Neural progenitor cell (in vitro differentiated cells): ENCODE data around the gene FHDC1. TPM values are rescaled to one million over a fixed set of nuclear protein-coding genes. Genes with fewer than 3 reads are reported as not detected.
A peak's percentile ranks its signal among the peaks of the same experiment; 100 is the strongest.

Experiments
- DNase-seq: peaks from one replicate; pipeline ENCODE4 v3.0.0-alpha.2; 2016; ENCODE audit warnings: low spot score
- H2AFZ ChIP-seq: fragments of 200-600 bp; sonication (generic); replicated peaks from 2 replicates; pipeline ENCODE4 v1.6.1; 2016; ENCODE audit warnings: antibody characterized with exemption
- H3F3A ChIP-seq: fragments of 200-600 bp; sonication (generic); 2 replicates; pipeline ENCODE4 v1.6.1; 2016; ENCODE audit warnings: antibody characterized with exemption, low read depth
- H3K27ac ChIP-seq: fragments of 200-600 bp; sonication (generic); 2 replicates; pipeline ENCODE4 v1.5.1; 2016; ENCODE audit warnings: mild to moderate bottlenecking
- H3K27me3 ChIP-seq: fragments of 200-600 bp; sonication (generic); 2 replicates; pipeline ENCODE4 v1.6.1; 2016; ENCODE audit warnings: mild to moderate bottlenecking, moderate library complexity
- H3K36me3 ChIP-seq: fragments of 200-600 bp; sonication (generic); 2 replicates; pipeline ENCODE4 v1.5.1; 2016
- H3K4me1 ChIP-seq: fragments of 200-600 bp; sonication (generic); 2 replicates; pipeline ENCODE4 v1.6.1; 2016; ENCODE audit warnings: mixed run types
- H3K4me2 ChIP-seq: fragments of 200-600 bp; sonication (generic); 2 replicates; pipeline ENCODE4 v1.6.1; 2016
- H3K4me3 ChIP-seq: fragments of 200-600 bp; sonication (generic); 2 replicates; pipeline ENCODE4 v1.5.1; 2016
- H3K79me2 ChIP-seq: fragments of 200-600 bp; sonication (generic); 2 replicates; pipeline ENCODE4 v1.6.1; 2016; ENCODE audit warnings: low read depth
- H3K9ac ChIP-seq: fragments of 200-600 bp; sonication (generic); 2 replicates; pipeline ENCODE4 v1.6.1; 2016
- H3K9me3 ChIP-seq: fragments of 200-600 bp; sonication (generic); 2 replicates; pipeline ENCODE4 v1.5.1; 2016; ENCODE audit warnings: low read depth
- H4K20me1 ChIP-seq: fragments of 200-600 bp; sonication (generic); 2 replicates; pipeline ENCODE4 v1.6.1; 2016; ENCODE audit warnings: low read depth
- H3K27ac Mint-ChIP-seq: 3 replicates; pipeline ENCODE4 v1.8.0; 2021; ENCODE audit warnings: mixed read lengths
- H3K27me3 Mint-ChIP-seq: 2 replicates; pipeline ENCODE4 v1.8.0; 2022; ENCODE audit warnings: low read depth, mild to moderate bottlenecking, inconsistent platforms, moderate library complexity, mixed read lengths; ENCODE audit not compliant: insufficient read depth
- H3K36me3 Mint-ChIP-seq: 3 replicates; pipeline ENCODE4 v1.8.0; 2021; ENCODE audit warnings: mixed read lengths
- H3K4me1 Mint-ChIP-seq: 3 replicates; pipeline ENCODE4 v1.8.0; 2021; ENCODE audit warnings: mixed read lengths
- H3K4me3 Mint-ChIP-seq: 3 replicates; pipeline ENCODE4 v1.8.0; 2021; ENCODE audit warnings: mild to moderate bottlenecking, moderate library complexity, mixed read lengths
- H3K9me3 Mint-ChIP-seq: 3 replicates; pipeline ENCODE4 v1.8.0; 2020; ENCODE audit warnings: mixed read lengths
- CTCF ChIP-seq: fragments of 200-600 bp; sonication (generic); IDR thresholded peaks from 2 replicates; pipeline ENCODE4 v1.5.1; 2017; ENCODE audit warnings: antibody characterized with exemption, mild to moderate bottlenecking
- EZH2 ChIP-seq: fragments of 200-600 bp; sonication (generic); IDR thresholded peaks from 2 replicates; pipeline ENCODE4 v1.6.1; 2017; ENCODE audit warnings: antibody characterized with exemption, mild to moderate bottlenecking, moderate library complexity
- EZH2phosphoT487 ChIP-seq: fragments of 200-600 bp; sonication (generic); IDR thresholded peaks from 2 replicates; pipeline ENCODE4 v1.6.1; 2017; ENCODE audit warnings: antibody characterized with exemption
- total RNA-seq: library from RNA; depleted of rRNA; stranded (reverse); fragments of >200 nt; gene quantifications from 2 replicates; pipeline ENCODE4 v1.2.3, GENCODE V29; 2015; ENCODE audit warnings: low replicate concordance

The FHDC1 gene
- total RNA-seq = 3.0 and 4.8 TPM in 2 replicates

DNA sequence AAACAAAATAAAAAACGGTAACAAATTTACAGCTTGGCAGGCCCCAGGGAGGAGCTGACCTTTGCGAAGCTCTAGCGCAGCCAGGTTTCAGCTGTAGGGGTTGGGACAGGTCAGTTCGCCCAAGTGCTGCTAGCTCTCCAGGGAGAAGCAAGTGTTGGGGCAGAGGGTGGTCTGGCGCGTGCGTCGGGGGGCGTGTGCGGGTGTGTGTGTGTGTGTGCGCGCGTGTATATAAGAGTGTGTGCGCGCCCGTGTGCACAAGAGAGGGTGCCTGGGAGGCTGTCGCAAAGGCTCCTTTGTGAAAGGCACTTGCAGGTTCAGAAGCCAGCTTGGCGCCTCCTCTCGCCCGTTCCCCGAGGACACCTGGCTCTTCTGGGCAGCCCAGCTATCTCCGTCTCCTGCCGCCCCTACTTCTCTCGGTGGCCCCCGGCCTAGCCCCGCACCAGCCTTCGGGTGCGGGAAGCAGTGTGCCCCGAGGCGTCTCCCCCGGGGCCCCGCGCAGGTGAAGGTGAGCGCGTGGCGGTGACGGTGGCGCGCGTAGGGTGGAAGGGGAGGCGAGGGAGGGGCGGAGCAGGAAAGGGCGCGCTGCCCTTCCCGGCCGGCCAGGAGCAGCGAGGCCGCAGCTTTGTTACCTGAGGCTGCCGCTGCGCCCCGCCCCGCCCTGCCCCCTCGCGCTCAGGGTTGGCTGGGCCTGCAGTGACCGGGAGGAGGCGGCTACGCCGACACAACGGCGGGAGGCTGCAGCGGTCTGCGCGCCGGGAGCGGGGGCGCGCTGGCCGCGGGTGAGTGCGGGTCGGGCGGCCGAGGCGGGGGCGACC lies at the start of gene FHDC1:
TSS of gene FHDC1 (plus strand) at position 693 of the 815 bp plus-strand sequence. CDS start 6,735 bp downstream, outside the sequence.
- Mint-ChIP-seq H3K4me3 (peak within 1 kb of the TSS; percentile 87), H3K27ac (no peak within 1 kb of the TSS), H3K27me3 (peaks cover 44% of the 10 kb centered on the region), H3K9me3 (peaks cover 6% of the 10 kb centered on the region), H3K4me1 (peaks cover 17% of the 10 kb centered on the region), H3K36me3 (peaks cover 8% of the 10 kb centered on the region)
- H3F3A ChIP-seq = peaks cover 32% of the 10 kb centered on the region
- peaks cover 23% of the 10 kb centered on the region for H3K79me2 ChIP-seq
- TF ChIP-seq CTCF (no peak), EZH2 (no peak), EZH2phosphoT487 (no peak)
- H2AFZ ChIP-seq = peak within 1 kb of the TSS; percentile 95
- H3K9me3 ChIP-seq = no peaks in the 10 kb centered on the region
- no peak within 1 kb of the TSS for H3K9ac ChIP-seq
- peak within 1 kb of the TSS; percentile 79 for H3K4me3 ChIP-seq
- H3K27ac ChIP-seq = no peak within 1 kb of the TSS
- H3K4me2 ChIP-seq = peak within 1 kb of the TSS; percentile 84
- H3K36me3 ChIP-seq = no peaks in the 10 kb centered on the region
- H3K27me3 ChIP-seq = peaks cover 45% of the 10 kb centered on the region
- peaks cover 37% of the 10 kb centered on the region for H4K20me1 ChIP-seq
- peaks cover 23% of the 10 kb centered on the region for H3K4me1 ChIP-seq
- DNase-seq = peak; percentile 91

DNA sequence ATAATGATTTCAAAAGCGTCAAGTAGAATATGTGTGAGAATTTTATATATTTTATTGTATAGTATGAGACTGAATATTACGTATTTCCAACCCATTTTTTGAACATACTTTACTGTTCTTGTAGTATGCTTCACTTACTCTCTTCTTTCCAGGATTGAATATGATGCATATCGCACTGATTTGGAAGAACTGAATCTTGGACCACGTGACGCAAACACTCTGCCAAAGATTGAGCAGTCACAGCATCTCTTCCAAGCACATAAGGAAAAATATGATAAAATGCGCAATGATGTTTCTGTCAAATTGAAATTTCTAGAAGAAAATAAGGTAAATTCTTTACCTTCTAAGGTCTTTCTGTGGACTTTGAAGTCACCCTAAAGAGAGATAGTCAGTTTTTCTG lies 48.1 kb upstream of the FHDC1 start:
- no peaks in the 10 kb centered on the region for H3K36me3 ChIP-seq
- no peak overlapping the region for H3K9ac ChIP-seq
- H3K27ac Mint-ChIP-seq = no peak overlapping the region
- peaks cover 32% of the 10 kb centered on the region for H3K4me1 ChIP-seq
- H3K27me3 Mint-ChIP-seq = no peaks in the 10 kb centered on the region
- H3K9me3 Mint-ChIP-seq = no peaks in the 10 kb centered on the region
- no peak overlapping the region for H3K4me3 ChIP-seq
- H3K79me2 ChIP-seq = no peaks in the 10 kb centered on the region
- H3K4me2 ChIP-seq = no peak overlapping the region
- no peak overlapping the region for H3K27ac ChIP-seq
- H3K36me3 Mint-ChIP-seq = peaks cover 28% of the 10 kb centered on the region
- no peaks in the 10 kb centered on the region for H4K20me1 ChIP-seq
- no peaks in the 10 kb centered on the region for H3F3A ChIP-seq
- peaks cover 19% of the 10 kb centered on the region for H3K4me1 Mint-ChIP-seq
- no peaks in the 10 kb centered on the region for H3K9me3 ChIP-seq
- TF ChIP-seq EZH2phosphoT487 (no peak), EZH2 (no peak)
- H3K4me3 Mint-ChIP-seq = no peak overlapping the region
- no peak for DNase-seq
- H2AFZ ChIP-seq = no peak overlapping the region
- no peaks in the 10 kb centered on the region for H3K27me3 ChIP-seq

DNA sequence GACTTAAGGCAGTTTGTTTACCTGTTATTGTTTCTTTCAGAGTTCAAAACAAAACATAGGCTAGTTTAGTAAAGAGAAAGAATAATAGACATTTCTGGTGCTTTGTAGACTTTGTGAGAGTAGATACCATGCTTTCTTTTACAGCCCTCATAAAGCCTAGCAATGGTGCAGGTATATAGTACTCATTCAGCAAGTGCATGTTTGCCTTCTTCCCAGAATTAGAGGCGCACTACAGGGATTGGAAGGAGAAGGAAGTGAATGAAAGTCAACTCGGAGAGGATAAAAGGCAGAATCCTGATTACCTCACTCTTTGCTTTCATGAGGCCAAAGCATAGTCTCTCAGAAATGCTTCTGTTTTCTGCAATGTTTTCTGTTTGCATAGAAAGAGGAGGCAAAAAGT lies 43.1 kb upstream of the FHDC1 start:
- Histone ChIP-seq H3K36me3 (no peaks in the 10 kb centered on the region), H2AFZ (no peak overlapping the region), H3K9ac (no peak overlapping the region), H3K79me2 (no peaks in the 10 kb centered on the region), H3K4me3 (no peak overlapping the region), H3F3A (no peaks in the 10 kb centered on the region), H3K27me3 (no peaks in the 10 kb centered on the region), H3K4me2 (no peak overlapping the region), H3K4me1 (peaks cover 10% of the 10 kb centered on the region), H3K27ac (no peak overlapping the region), H4K20me1 (no peaks in the 10 kb centered on the region), H3K9me3 (no peaks in the 10 kb centered on the region)
- no peak for DNase-seq
- no peak for TF ChIP-seq EZH2
- TF ChIP-seq CTCF = no peak
- TF ChIP-seq EZH2phosphoT487 = no peak
- no peak overlapping the region for H3K27ac Mint-ChIP-seq
- H3K27me3 Mint-ChIP-seq = no peaks in the 10 kb centered on the region
- no peaks in the 10 kb centered on the region for H3K9me3 Mint-ChIP-seq
- no peaks in the 10 kb centered on the region for H3K4me1 Mint-ChIP-seq
- peaks cover 21% of the 10 kb centered on the region for H3K36me3 Mint-ChIP-seq
- H3K4me3 Mint-ChIP-seq = no peak overlapping the region

DNA sequence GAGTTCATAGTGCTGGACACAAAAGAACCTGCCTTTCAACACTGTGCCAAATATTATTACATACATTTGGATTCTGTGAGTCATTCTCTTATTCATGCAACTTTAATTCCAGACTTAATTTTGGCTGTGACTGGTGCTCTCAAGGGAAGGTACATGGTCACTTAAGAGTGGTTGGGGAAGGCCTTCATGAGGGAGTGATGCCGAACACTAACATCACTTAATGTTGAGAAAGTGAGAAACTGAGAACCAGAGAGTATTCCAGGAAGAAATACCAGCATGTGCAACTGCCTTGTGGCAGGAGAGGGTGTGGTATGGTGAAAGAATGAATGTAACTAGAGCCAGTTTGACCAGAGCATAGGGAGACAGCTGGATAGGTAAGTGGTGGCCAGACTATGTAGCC lies 41.5 kb upstream of the FHDC1 start:
- Histone ChIP-seq H2AFZ (no peak overlapping the region), H3K79me2 (no peaks in the 10 kb centered on the region), H3K4me3 (no peak overlapping the region), H3K27ac (no peak overlapping the region), H3K9me3 (no peaks in the 10 kb centered on the region), H3K4me2 (no peak overlapping the region), H3K4me1 (peaks cover 10% of the 10 kb centered on the region), H3F3A (no peaks in the 10 kb centered on the region), H4K20me1 (no peaks in the 10 kb centered on the region), H3K9ac (no peak overlapping the region), H3K36me3 (no peaks in the 10 kb centered on the region), H3K27me3 (no peaks in the 10 kb centered on the region)
- H3K4me1 Mint-ChIP-seq = no peaks in the 10 kb centered on the region
- TF ChIP-seq CTCF (no peak), EZH2 (no peak), EZH2phosphoT487 (no peak)
- H3K4me3 Mint-ChIP-seq = no peak overlapping the region
- H3K27ac Mint-ChIP-seq = no peak overlapping the region
- DNase-seq = no peak
- no peaks in the 10 kb centered on the region for H3K27me3 Mint-ChIP-seq
- no peaks in the 10 kb centered on the region for H3K9me3 Mint-ChIP-seq
- H3K36me3 Mint-ChIP-seq = peaks cover 17% of the 10 kb centered on the region
